Right ventricle myocardium superior (tissue), 1 donor: ENCODE data around the gene TRPV6. TPM values are rescaled to one million over a fixed set of nuclear protein-coding genes. Genes with fewer than 3 reads are reported as not detected.

Source experiments
- ATAC-seq: fragments of 200-7000 bp; cut with Tn5 transposase; one replicate; pipeline ENCODE4 v1.9.1; 2020; ENCODE audit warnings: mild to moderate bottlenecking; ENCODE audit not compliant: poor library complexity
- DNase-seq: peaks from one replicate; pipeline ENCODE4 v3.0.0-alpha.2; 2020
- intact Hi-C: fragments of 100-400 bp; cut with DNase I; formaldehyde crosslinking; loops from one replicate; pipeline ENCODE4 v1.11.2; 2022
- total RNA-seq: library from RNA; stranded (reverse); fragmentation: NEBNext Ultra II Directional; extraction: Animal tissue kit (Norgen Biotek cat#: 25700); gene quantifications from one replicate; pipeline ENCODE4 v1.2.1, GENCODE V29; 2021
- donor health status: DM: no; HTN: yes; CAD: no; lungs with severe emphysema.

TRPV6 gene
- total RNA-seq, 1 donor from 2014 or later: not detected

- ATAC-seq: no peak
- intact Hi-C loops: no loop called here
- no peak for DNase-seq
Measured at GRCh38 chr7:142889816-142890215, 4.3 kb upstream of the TRPV6 start.

- DNase-seq (no peak), ATAC-seq (no peak)
- intact Hi-C loops: no loop called here
Measured at GRCh38 chr7:142887282-142888015, 1.9 kb upstream of the TRPV6 start.

- ATAC-seq: no peak
- DNase-seq: no peak
- intact Hi-C loops: no loop called here
Measured at GRCh38 chr7:142886866-142887265, 1.3 kb upstream of the TRPV6 start.

GRCh38 chr7:142884286-142884640 is 1.3 kb downstream of the TRPV6 start:
- ATAC-seq (no peak), DNase-seq (no peak)
- intact Hi-C loops: no loop called here

GRCh38 chr7:142883571-142884285 is 1.8 kb downstream of the TRPV6 start:
- intact Hi-C loops: no loop called here
- DNase-seq (no peak), ATAC-seq (no peak)

GRCh38 chr7:142883145-142883544 is 2.4 kb downstream of the TRPV6 start:
- intact Hi-C loops: no loop called here
- ATAC-seq: no peak
- DNase-seq: no peak

- ATAC-seq (no peak), DNase-seq (no peak)
- intact Hi-C loops: no loop called here
Measured at GRCh38 chr7:142882338-142882678, 3.2 kb downstream of the TRPV6 start.

GRCh38 chr7:142881586-142882337 is 3.8 kb downstream of the TRPV6 start:
- ATAC-seq (no peak), DNase-seq (no peak)
- intact Hi-C loops: no loop called here

GRCh38 chr7:142880876-142881505 is 4.6 kb downstream of the TRPV6 start:
- ATAC-seq (no peak), DNase-seq (no peak)
- intact Hi-C loops: no loop called here

- intact Hi-C loops: no loop called here
- DNase-seq (no peak), ATAC-seq (no peak)
Measured at GRCh38 chr7:142879060-142879459, 6.5 kb downstream of the TRPV6 start.

GRCh38 chr7:142878315-142878714 is 7.2 kb downstream of the TRPV6 start:
- ATAC-seq: no peak
- no peak for DNase-seq
- intact Hi-C loops: no loop called here

GRCh38 chr7:142876991-142877910 is 8.3 kb downstream of the TRPV6 start:
- ATAC-seq (no peak), DNase-seq (no peak)
- intact Hi-C loops: no loop called here

GRCh38 chr7:142876236-142876960 is 9.1 kb downstream of the TRPV6 start:
- DNase-seq (no peak), ATAC-seq (no peak)
- intact Hi-C loops: no loop called here

GRCh38 chr7:142875456-142875855 is 10.1 kb downstream of the TRPV6 start:
- ATAC-seq (no peak), DNase-seq (no peak)
- intact Hi-C loops: no loop called here

GRCh38 chr7:142874837-142875236 is 10.7 kb downstream of the TRPV6 start:
- DNase-seq (no peak), ATAC-seq (no peak)
- intact Hi-C loops: no loop called here

- DNase-seq: no peak
- intact Hi-C loops: no loop called here
- no peak for ATAC-seq
Measured at GRCh38 chr7:142874409-142874808, 11.1 kb downstream of the TRPV6 start.

GRCh38 chr7:142873871-142874270 is 11.7 kb downstream of the TRPV6 start:
- intact Hi-C loops: no loop called here
- ATAC-seq (no peak), DNase-seq (no peak)

- intact Hi-C loops: no loop called here
- ATAC-seq (no peak), DNase-seq (no peak)
Measured at GRCh38 chr7:142873281-142873784, 12.2 kb downstream of the TRPV6 start.
